ENCODE results near the gene WDR76.
A peak's percentile ranks its signal among the peaks of the same experiment; 100 is the strongest.

The WDR76 gene

GRCh38 chr15:43881245-43881644 is 54.4 kb downstream of the WDR76 start:
- Histone ChIP-seq H3K9ac (ENCODE audit: low read length) (no peak overlapping the region), H3K9me2 (replicated peaks; ENCODE audit: insufficient read depth, low read length) (no peaks in the 10 kb centered on the region), H4K20me1 (ENCODE audit: low read depth, low read length) (no peaks in the 10 kb centered on the region), H3K27me3 (ENCODE audit: low read length) (no peaks in the 10 kb centered on the region), H3K9me3 (ENCODE audit: insufficient read depth, low read length) (no peaks in the 10 kb centered on the region), H3K4me2 (ENCODE audit: low read depth, low read length, poor library complexity, severe bottlenecking) (no peak overlapping the region), H3F3A (ENCODE audit: insufficient read depth) (no peaks in the 10 kb centered on the region), H2AFZ (ENCODE audit: low read depth, low read length, severe bottlenecking) (no peak overlapping the region), H3K27ac (ENCODE audit: low read depth, low read length) (no peak overlapping the region), H3K79me2 (ENCODE audit: insufficient read depth, low read length) (no peaks in the 10 kb centered on the region), H3K36me3 (ENCODE audit: low read length) (0 out of 2 replicates have a peak, but pooled peaks cover 19% of the 10 kb centered on the region), H3K4me3 (ENCODE audit: insufficient read depth, low read length, poor library complexity, severe bottlenecking) (no peak overlapping the region)
- TF ChIP-seq EZH2phosphoT487 (conservative IDR thresholded peaks at IDR 0.05; ENCODE audit: low read length) (no peak), CTCF (IDR thresholded peaks at IDR 0.05; ENCODE audit: insufficient read depth, low read length, poor library complexity, severe bottlenecking) (no peak)

- no peaks in the 10 kb centered on the region for H3K9me2 ChIP-seq (replicated peaks; ENCODE audit: insufficient read depth, low read length)
- TF ChIP-seq CTCF (IDR thresholded peaks at IDR 0.05; ENCODE audit: insufficient read depth, low read length, poor library complexity, severe bottlenecking) (peak; percentile 52), EZH2phosphoT487 (conservative IDR thresholded peaks at IDR 0.05; ENCODE audit: low read length) (no peak)
- H4K20me1 ChIP-seq (ENCODE audit: low read depth, low read length): no peaks in the 10 kb centered on the region
- H3K4me3 ChIP-seq (ENCODE audit: insufficient read depth, low read length, poor library complexity, severe bottlenecking): no peak overlapping the region
- no peaks in the 10 kb centered on the region for H3K27me3 ChIP-seq (ENCODE audit: low read length)
- H3K79me2 ChIP-seq (ENCODE audit: insufficient read depth, low read length): no peaks in the 10 kb centered on the region
- H3K4me2 ChIP-seq (ENCODE audit: low read depth, low read length, poor library complexity, severe bottlenecking): no peak overlapping the region
- H3K27ac ChIP-seq (ENCODE audit: low read depth, low read length): no peak overlapping the region
- H3K9ac ChIP-seq (ENCODE audit: low read length): no peak overlapping the region
- no peak overlapping the region for H2AFZ ChIP-seq (ENCODE audit: low read depth, low read length, severe bottlenecking)
- 0 out of 2 replicates have a peak, but pooled peaks cover 14% of the 10 kb centered on the region for H3K36me3 ChIP-seq (ENCODE audit: low read length)
- H3K9me3 ChIP-seq (ENCODE audit: insufficient read depth, low read length): no peaks in the 10 kb centered on the region
- H3F3A ChIP-seq (ENCODE audit: insufficient read depth): no peaks in the 10 kb centered on the region
These were observed 55.1 kb downstream of the WDR76 start for GRCh38 chr15:43881944-43882343.

- Histone ChIP-seq H3K9ac (ENCODE audit: low read length) (no peak overlapping the region), H3K9me2 (replicated peaks; ENCODE audit: insufficient read depth, low read length) (no peaks in the 10 kb centered on the region), H3K4me2 (ENCODE audit: low read depth, low read length, poor library complexity, severe bottlenecking) (no peak overlapping the region), H3K36me3 (ENCODE audit: low read length) (0 out of 2 replicates have a peak, but pooled peaks cover 5% of the 10 kb centered on the region), H3K27me3 (ENCODE audit: low read length) (no peaks in the 10 kb centered on the region), H3K27ac (ENCODE audit: low read depth, low read length) (no peak overlapping the region), H4K20me1 (ENCODE audit: low read depth, low read length) (no peaks in the 10 kb centered on the region), H2AFZ (ENCODE audit: low read depth, low read length, severe bottlenecking) (no peak overlapping the region), H3K79me2 (ENCODE audit: insufficient read depth, low read length) (no peaks in the 10 kb centered on the region), H3K4me3 (ENCODE audit: insufficient read depth, low read length, poor library complexity, severe bottlenecking) (no peak overlapping the region), H3K9me3 (ENCODE audit: insufficient read depth, low read length) (no peaks in the 10 kb centered on the region), H3F3A (ENCODE audit: insufficient read depth) (no peaks in the 10 kb centered on the region)
- no peak for TF ChIP-seq CTCF (IDR thresholded peaks at IDR 0.05; ENCODE audit: insufficient read depth, low read length, poor library complexity, severe bottlenecking)
- no peak for TF ChIP-seq EZH2phosphoT487 (conservative IDR thresholded peaks at IDR 0.05; ENCODE audit: low read length)
These were observed 56.8 kb downstream of the WDR76 start for GRCh38 chr15:43883571-43883970.
